Mammary epithelial cell (primary cell): Measurements from ENCODE around the gene NRDC.

Source experiments
- CTCF ChIP-seq, 2 donors: IDR thresholded peaks in 1 of 2; conservative IDR thresholded peaks in 1 of 2; 2 replicates each; pipeline ENCODE4 v1.5.1; 2011 to 2012; ENCODE audit warnings: inconsistent platforms in 2 of 2, low read length in 2 of 2, mild to moderate bottlenecking in 2 of 2, control low read depth in 1 of 2, low read depth in 1 of 2; ENCODE audit not compliant: insufficient read depth in 1 of 2; ENCODE audit errors: extremely low read depth in 1 of 2
- EZH2 ChIP-seq: IDR thresholded peaks from 2 replicates; pipeline ENCODE4 v1.6.1; 2012; ENCODE audit warnings: low read length, inconsistent platforms, borderline replicate concordance

- TF ChIP-seq CTCF (conservative IDR thresholded peaks at IDR 0.05 in 1 of 2, IDR thresholded peaks at IDR 0.05 in 1 of 2; ENCODE audit: extremely low read depth in 1 of 2, insufficient read depth in 1 of 2, low read depth in 1 of 2, low read length in 2 of 2) (no peak), EZH2 (no peak)
Measured at GRCh38 chr1:51753969-51754368, 124.6 kb downstream of the NRDC start.
